AG10803 (cell line): ENCODE results near the gene TFEB.

Experiments
- DNase-seq: peaks from one replicate; pipeline ENCODE4 v3.0.0; 2010; ENCODE audit warnings: low read depth
- H3K4me3 ChIP-seq: 2 replicates; pipeline ENCODE4 v1.5.1; 2011; ENCODE audit warnings: mild to moderate bottlenecking, low read length, control low read depth
- CTCF ChIP-seq: conservative IDR thresholded peaks from 2 replicates; pipeline ENCODE4 v1.5.1; 2011; ENCODE audit warnings: mild to moderate bottlenecking, low read length, control low read depth, inconsistent platforms

TFEB gene

DNA sequence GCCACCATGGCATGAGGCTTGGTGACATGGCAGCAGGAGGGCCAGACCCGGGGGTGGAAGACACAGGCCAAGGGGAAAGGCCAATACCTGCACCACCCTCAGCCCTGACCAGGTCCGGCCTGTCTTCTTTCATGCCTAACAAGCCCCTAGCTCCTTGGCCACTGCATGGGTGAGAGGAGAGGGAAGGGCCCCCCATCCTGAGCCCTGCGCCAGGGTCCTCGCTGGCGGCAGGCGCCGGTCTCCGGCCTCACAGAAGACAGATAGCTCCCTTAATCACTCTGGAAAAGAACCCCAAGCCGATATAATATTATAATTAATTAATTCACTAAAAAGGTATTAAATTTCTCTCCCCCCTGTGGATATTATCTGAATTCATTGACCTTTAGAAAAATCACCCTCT, 55.7 kb downstream of the TFEB start:
- DNase-seq: no peak
- H3K4me3 ChIP-seq: no peak overlapping the region
- TF ChIP-seq CTCF: no peak

DNA sequence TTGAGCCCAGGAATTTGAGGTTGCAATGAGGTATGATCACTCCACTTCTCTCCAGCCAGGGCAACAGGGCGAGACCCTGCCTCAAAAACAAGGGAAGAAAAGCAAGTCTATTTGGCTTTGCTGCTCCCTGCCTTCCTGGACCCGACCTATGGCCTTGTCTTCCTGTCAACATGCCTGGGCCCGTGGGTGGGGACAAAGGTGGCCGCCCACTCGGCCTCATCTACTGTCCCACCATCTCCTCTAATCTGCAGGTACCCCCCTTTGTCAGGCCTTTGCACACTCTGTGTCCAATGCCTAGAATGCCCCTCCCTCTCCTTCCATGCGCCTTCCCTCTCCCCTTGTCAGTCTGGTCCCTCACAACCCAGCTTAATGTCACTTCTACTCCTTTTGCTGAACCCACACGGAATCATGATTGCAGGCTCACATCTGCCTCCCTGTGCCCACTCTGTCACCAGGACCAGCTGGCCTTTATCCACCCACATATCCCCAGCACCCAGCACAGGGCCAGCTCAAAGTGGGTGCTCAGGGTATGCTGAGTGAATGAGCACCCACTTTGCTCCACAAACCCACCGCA, 56.8 kb downstream of the TFEB start:
- TF ChIP-seq CTCF: no peak
- no peak overlapping the region for H3K4me3 ChIP-seq
- DNase-seq: no peak

DNA sequence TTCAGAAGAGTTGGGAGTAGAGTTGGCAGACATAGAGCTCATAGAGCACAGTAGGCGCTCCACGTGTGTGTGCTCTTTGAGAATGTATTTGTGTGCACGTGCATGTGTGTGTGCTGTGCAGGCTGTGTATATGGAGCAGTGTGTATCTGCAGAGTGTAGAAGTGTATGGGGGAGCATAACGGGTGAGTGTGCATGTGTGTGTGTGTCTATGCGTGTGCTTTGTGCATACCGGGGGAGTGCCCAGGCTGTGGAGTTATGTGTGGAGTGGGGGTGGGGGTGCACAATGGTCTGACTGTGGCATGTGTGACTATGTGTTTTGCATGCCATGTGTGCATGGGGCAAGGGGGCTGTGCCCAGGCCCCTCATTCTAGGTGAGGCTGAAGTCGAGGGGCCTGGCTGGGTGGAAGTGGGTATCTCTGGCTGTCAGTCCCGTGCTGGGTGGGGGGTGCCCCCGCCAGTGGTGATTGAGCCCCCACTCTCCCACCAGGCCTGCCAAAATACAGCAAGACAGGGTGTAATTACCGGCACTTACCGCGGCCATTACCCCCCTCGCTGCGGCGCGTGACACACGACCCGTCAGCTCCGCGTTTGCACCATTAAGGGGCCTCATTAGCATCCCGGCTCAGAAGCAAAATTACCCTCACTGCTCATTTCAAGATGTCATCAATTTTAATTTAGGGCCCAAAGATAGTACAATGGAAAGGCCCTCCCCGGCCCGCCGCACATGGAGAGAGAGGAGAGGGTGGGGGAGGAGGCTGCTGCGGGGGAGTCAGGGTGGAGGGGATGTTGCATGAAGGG, 58.1 kb downstream of the TFEB start:
- DNase-seq: no peak
- no peak overlapping the region for H3K4me3 ChIP-seq
- no peak for TF ChIP-seq CTCF

DNA sequence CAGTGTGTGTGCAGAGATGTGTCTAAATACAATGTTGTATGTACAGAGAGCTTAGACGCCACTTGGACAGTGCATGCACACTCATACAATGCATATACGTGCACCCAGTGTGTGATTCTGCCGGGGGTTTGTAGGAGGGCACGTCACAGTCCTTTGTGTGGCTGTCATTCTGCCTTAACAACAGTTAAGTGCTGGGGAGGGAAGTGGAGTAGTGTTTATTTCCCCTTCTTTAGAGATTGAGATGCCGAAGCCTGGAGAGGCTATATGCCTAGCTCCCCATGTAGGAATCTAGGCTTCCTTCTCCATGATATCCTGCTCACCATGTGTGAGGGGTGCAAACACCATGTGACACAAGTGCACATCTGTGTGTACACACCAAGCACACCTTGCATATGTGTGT, 59.0 kb downstream of the TFEB start:
- no peak overlapping the region for H3K4me3 ChIP-seq
- DNase-seq: no peak
- no peak for TF ChIP-seq CTCF

- TF ChIP-seq CTCF: no peak
- DNase-seq: no peak
- H3K4me3 ChIP-seq: no peak overlapping the region
These were observed 59.4 kb downstream of the TFEB start for GRCh38 chr6:41675992-41676391.

GRCh38 chr6:41675176-41675775, 60.1 kb downstream of the TFEB start:
- TF ChIP-seq CTCF: no peak

More at GRCh38 chr6:41675176-41675775, 60.1 kb downstream of the TFEB start:
- no peak for DNase-seq
- H3K4me3 ChIP-seq: no peak overlapping the region
